A549 (cell line): ENCODE results near the gene COA8.

Experiments
- CBX8 ChIP-seq: fragments of 200-600 bp; sonication (generic); IDR thresholded peaks from 2 replicates; pipeline ENCODE4 v1.6.1; 2016
- CEBPB ChIP-seq, 2 experiments: fragments of >200 bp in 1 of 2; sonication (Bioruptor Twin) in 1 of 2; formaldehyde crosslinking in 1 of 2; IDR thresholded peaks; 2 replicates each; pipeline ENCODE4 v1.6.1; 2012 to 2016
- CTCF ChIP-seq: fragments of >200 bp; sonication (Bioruptor Twin); formaldehyde crosslinking; IDR thresholded peaks from 3 replicates; pipeline ENCODE4 v1.5.1; 2016
- RCOR1 ChIP-seq: fragments of 150-350 bp; IDR thresholded peaks from 2 replicates; pipeline ENCODE4 v1.6.1; 2014; ENCODE audit warnings: antibody characterized with exemption, low read length, low read depth
- RFX5 ChIP-seq: fragments of 450-650 bp; IDR thresholded peaks from 2 replicates; pipeline ENCODE4 v1.7.1; 2014; ENCODE audit warnings: antibody characterized with exemption, mild to moderate bottlenecking, moderate library complexity
- TF ChIP-seq, protein P1 (sequence below): IDR thresholded peaks from 2 replicates; pipeline ENCODE4 v1.6.1; 2012
- TF ChIP-seq, protein P2 (sequence below): fragments of >200 bp; sonication (Bioruptor Twin); formaldehyde crosslinking; IDR thresholded peaks from 2 replicates; pipeline ENCODE4 v1.6.1; 2016

DNA sequence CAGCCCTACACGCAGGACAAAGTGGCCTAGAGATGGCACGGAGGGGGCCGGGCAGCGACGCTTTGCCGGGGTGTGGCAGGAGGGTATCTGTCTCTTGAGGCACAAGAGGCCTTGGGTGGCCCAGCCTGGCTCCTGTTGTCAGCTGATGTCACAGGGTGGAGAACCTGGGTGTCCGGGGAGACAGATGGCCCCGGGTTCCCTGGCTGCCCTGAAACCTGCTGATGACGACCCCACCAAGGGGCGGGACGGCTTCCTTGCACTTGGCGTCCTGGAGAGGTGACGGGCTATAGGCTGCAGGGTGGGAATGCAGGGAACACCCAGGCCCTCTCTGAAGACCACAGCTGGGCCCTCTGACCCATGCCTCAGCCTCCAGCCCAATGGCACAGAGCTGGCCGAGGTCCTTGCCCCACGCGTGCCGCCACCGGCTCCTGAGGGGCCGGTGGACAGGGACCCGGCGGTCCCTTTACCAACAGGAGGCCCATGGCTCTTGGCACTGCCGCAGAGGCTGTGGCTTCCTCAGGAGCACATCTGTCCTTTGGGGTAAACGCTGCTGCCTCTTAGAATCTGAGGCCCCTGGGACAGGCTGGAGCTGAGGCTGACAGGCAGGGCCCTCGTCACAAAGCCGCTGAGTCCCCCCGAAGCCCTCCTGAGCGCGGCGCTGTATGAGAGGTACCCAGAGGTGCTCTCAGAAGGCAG, 17.4 kb upstream of the COA8 start:
- TF ChIP-seq, protein P1, sequence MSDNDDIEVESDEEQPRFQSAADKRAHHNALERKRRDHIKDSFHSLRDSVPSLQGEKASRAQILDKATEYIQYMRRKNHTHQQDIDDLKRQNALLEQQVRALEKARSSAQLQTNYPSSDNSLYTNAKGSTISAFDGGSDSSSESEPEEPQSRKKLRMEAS: no peak
- TF ChIP-seq CEBPB (IDR thresholded peaks at IDR 0.05) (no peak), CTCF (no peak), RFX5 (no peak), RCOR1 (no peak), CBX8 (no peak)
- TF ChIP-seq, protein P2, sequence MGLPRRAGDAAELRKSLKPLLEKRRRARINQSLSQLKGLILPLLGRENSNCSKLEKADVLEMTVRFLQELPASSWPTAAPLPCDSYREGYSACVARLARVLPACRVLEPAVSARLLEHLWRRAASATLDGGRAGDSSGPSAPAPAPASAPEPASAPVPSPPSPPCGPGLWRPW: no peak
